Fibroblast of skin of scalp (primary cell): Measurements from ENCODE around the gene CNPY3.

Experiments
- DNase-seq: peaks from one replicate; pipeline ENCODE4 v3.0.0-alpha.2; 2013

Gene CNPY3

GRCh38 chr6:42984001-42984923 is 55.0 kb downstream of the CNPY3 start, which contains the start of gene PPP2R5D:
PPP2R5D (plus strand) TSS chr6:42984570; CDS start chr6:42984678, 108 bp downstream.
- peak; percentile 99 for DNase-seq

GRCh38 chr6:42984924-42985475 is 55.7 kb downstream of the CNPY3 start:
- peak; percentile 6 for DNase-seq

- no peak for DNase-seq
Measured at GRCh38 chr6:42987533-42988451, 58.5 kb downstream of the CNPY3 start.

- DNase-seq: peak; percentile 6
Measured at GRCh38 chr6:42988486-42989020, 59.3 kb downstream of the CNPY3 start.
